Bronchial epithelial cell (primary cell): ENCODE measurements around the gene TEX47. TPM values are rescaled to one million over a fixed set of nuclear protein-coding genes. Genes with fewer than 3 reads are reported as not detected.

Source experiments
- DNase-seq: peaks from one replicate; pipeline ENCODE4 v3.0.0-alpha.2; 2010; ENCODE audit warnings: low read depth
- FAIRE-seq: peaks from 2 replicates; lab custom pipeline; 2011; peaks lifted over from hg19 to GRCh38; lab: Jason Lieb, UNC
- H3K27me3 ChIP-seq: 2 replicates; pipeline ENCODE4 v1.5.1; 2011; ENCODE audit warnings: low read length; ENCODE audit not compliant: control insufficient read depth, insufficient read depth
- H3K36me3 ChIP-seq: 2 replicates; pipeline ENCODE4 v1.5.1; 2011; ENCODE audit warnings: low read length; ENCODE audit not compliant: control insufficient read depth, insufficient read depth
- H3K4me3 ChIP-seq: 2 replicates; pipeline ENCODE4 v1.5.1; 2011; ENCODE audit warnings: mild to moderate bottlenecking, low read depth, low read length, control low read depth
- CTCF ChIP-seq: IDR thresholded peaks from 2 replicates; pipeline ENCODE4 v1.5.1; 2011; ENCODE audit warnings: mild to moderate bottlenecking, moderate library complexity, low read length, control low read depth, inconsistent platforms; ENCODE audit not compliant: insufficient read depth, severe bottlenecking
- total RNA-seq: library from RNA; depleted of rRNA; stranded (reverse); fragments of >200 nt; gene quantifications from 2 replicates; pipeline ENCODE4 v1.2.1, GENCODE V29; 2014

Gene TEX47
- total RNA-seq, 1 donor from 2014 or later, result not detected

- Histone ChIP-seq H3K36me3 (no peaks in the 10 kb centered on the region), H3K4me3 (no peak within 1 kb of the TSS), H3K27me3 (peaks cover 17% of the 10 kb centered on the region)
- no peak for FAIRE-seq
- TF ChIP-seq CTCF, result no peak
- DNase-seq, result no peak
Measured at GRCh38 chr7:88759230-88760135, 36.1 kb downstream of the TEX47 start, which contains the start of gene ZNF804B. Gene ZNF804B, plus strand, starts transcription at chr7:88759700. Its CDS starts 277 bp downstream, at chr7:88759977.

- DNase-seq, result no peak
- FAIRE-seq, result no peak
- Histone ChIP-seq H3K4me3 (no peak overlapping the region), H3K36me3 (no peaks in the 10 kb centered on the region), H3K27me3 (peaks cover 17% of the 10 kb centered on the region)
- no peak for TF ChIP-seq CTCF
Measured at GRCh38 chr7:88758381-88759229, 36.9 kb downstream of the TEX47 start.

GRCh38 chr7:88757371-88757770 lies 38.2 kb downstream of the TEX47 start:
- Histone ChIP-seq H3K27me3 (peaks cover 17% of the 10 kb centered on the region), H3K36me3 (no peaks in the 10 kb centered on the region), H3K4me3 (no peak overlapping the region)
- TF ChIP-seq CTCF, result no peak
- FAIRE-seq (no peak), DNase-seq (no peak)

GRCh38 chr7:88756802-88757201 lies 38.7 kb downstream of the TEX47 start:
- Histone ChIP-seq H3K27me3 (peaks cover 17% of the 10 kb centered on the region), H3K36me3 (no peaks in the 10 kb centered on the region), H3K4me3 (no peak overlapping the region)
- DNase-seq, result no peak
- TF ChIP-seq CTCF, result no peak
- FAIRE-seq, result no peak

- FAIRE-seq (no peak), DNase-seq (no peak)
- Histone ChIP-seq H3K4me3 (no peak overlapping the region), H3K36me3 (no peaks in the 10 kb centered on the region), H3K27me3 (no peaks in the 10 kb centered on the region)
- no peak for TF ChIP-seq CTCF
Measured at GRCh38 chr7:88746126-88746525, 49.4 kb downstream of the TEX47 start.

Other genes with a start within 250 kb of the TEX47 start
- not detected in 2 replicates for gene ZNF804B, start 36.0 kb downstream of the TEX47 start, total RNA-seq